ENCODE results near the gene DHRSX.

Gene DHRSX

DNA sequence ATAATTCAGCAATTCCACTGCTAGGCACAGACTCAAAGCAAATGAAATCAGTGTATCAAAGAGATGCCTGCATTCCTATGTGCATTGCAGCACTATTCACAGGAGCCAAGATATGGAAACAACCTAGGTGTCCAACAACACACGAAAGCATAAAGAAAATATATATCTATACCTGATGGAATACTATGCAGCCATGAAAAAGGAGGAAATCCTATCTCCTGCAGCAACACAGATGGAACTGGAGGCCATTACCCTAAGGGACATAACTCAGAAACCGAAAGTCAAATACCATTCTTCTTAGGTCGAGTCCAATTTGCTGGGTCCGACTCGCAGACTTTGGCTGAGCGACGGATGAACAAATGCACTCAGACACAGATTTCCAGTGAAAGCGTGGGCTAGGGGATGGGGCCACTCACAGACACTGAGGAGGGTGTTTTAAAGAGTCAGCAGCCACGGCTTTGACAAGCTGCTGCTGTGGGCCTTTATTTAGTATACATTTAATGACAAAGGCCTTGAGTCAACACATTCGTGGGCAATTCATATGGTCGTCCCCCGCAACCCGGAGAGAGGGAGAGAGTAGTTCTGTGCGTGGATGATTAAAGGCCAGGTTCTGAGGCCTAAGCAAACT is 93.8 kb downstream of the DHRSX start:
- TF ChIP-seq CTCF (IDR thresholded peaks at IDR 0.05; ENCODE audit: low read depth, low read length, missing control alignments), result no peak
- in situ Hi-C loops (cut with HindIII; ENCODE audit: low sequenced_read_pairs), result no loop called here
- DNase-seq (ENCODE audit: low read depth), result no peak
- no peak overlapping the region for H3K4me3 ChIP-seq (ENCODE audit: low read depth, low read length)

GRCh38 chrX:2404776-2405175 is 96.0 kb downstream of the DHRSX start:
- no peak overlapping the region for H3K4me3 ChIP-seq (ENCODE audit: low read depth, low read length)
- in situ Hi-C loops (cut with HindIII; ENCODE audit: low sequenced_read_pairs), result no loop called here
- DNase-seq (ENCODE audit: low read depth), result no peak
- TF ChIP-seq CTCF (IDR thresholded peaks at IDR 0.05; ENCODE audit: low read depth, low read length, missing control alignments), result no peak

- no peak overlapping the region for H3K4me3 ChIP-seq (ENCODE audit: low read depth, low read length)
- in situ Hi-C loops (cut with HindIII; ENCODE audit: low sequenced_read_pairs), result no loop called here
- DNase-seq (ENCODE audit: low read depth), result no peak
- no peak for TF ChIP-seq CTCF (IDR thresholded peaks at IDR 0.05; ENCODE audit: low read depth, low read length, missing control alignments)
Observed at GRCh38 chrX:2402361-2402690, 98.5 kb downstream of the DHRSX start.

DNA sequence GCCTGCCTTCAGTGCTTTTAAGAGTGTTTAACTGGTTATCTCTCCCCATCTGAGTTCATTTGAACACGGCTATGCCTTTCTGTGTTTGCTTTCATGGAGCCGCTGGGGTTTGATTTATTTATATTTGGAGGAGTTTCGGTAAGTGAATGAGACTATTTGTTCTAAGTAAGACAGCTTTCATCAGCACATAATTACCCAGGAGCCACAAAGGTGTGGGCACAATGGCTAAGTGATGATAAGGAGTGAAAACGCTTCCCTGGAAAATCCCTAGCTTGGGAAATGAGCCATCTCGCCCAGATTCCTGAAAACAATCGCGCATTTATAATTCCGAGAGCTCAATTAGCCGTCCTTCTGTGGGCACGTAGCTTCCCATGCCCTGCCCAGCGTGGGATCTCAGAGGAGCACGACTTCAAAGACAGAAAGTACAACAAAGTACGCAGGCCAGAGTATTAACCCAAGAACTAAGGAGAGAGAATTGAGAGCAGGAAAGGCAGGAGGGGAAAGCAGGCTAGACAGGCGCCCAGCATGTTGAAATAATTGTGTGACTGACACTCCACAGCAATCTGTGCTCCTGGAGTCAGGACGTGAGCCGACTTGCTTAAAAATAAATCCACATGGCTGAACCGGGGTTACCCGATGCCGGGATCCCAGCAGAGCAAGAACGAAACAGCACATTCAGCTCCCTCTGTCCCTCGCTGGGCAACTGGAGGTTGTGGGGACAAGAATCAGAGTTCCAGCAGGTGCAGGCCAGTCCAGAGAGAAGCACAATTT is 99.0 kb downstream of the DHRSX start:
- peak overlapping the region; percentile 17 for H3K4me3 ChIP-seq (ENCODE audit: low read depth, low read length)
- in situ Hi-C loops (cut with HindIII; ENCODE audit: low sequenced_read_pairs), result no loop called here
- TF ChIP-seq CTCF (IDR thresholded peaks at IDR 0.05; ENCODE audit: low read depth, low read length, missing control alignments), result no peak
- peak; percentile 78 for DNase-seq (ENCODE audit: low read depth)

DNA sequence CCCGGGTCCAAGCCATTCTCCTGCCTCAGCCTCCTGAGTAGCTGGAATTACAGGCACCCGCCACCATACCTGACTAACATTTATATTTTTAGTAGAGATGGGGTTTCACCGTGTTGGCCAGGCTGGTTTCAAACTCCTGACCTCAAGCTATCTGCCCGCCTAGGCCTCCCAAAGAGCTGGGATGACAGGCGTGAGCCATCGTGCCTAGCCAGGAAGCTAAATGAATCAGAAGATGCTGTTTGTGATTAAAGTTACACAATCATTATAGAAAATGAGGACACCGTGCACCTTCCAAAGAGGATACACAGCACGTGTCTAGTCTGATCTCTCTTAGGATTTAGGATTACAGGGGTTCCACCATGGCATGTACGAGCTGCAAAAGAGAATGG is 99.6 kb downstream of the DHRSX start:
- no peak for TF ChIP-seq CTCF (IDR thresholded peaks at IDR 0.05; ENCODE audit: low read depth, low read length, missing control alignments)
- no peak for DNase-seq (ENCODE audit: low read depth)
- in situ Hi-C loops (cut with HindIII; ENCODE audit: low sequenced_read_pairs), result no loop called here
- peak overlapping the region; percentile 17 for H3K4me3 ChIP-seq (ENCODE audit: low read depth, low read length)

- no peak overlapping the region for H3K4me3 ChIP-seq (ENCODE audit: low read depth, low read length)
- no peak for TF ChIP-seq CTCF (IDR thresholded peaks at IDR 0.05; ENCODE audit: low read depth, low read length, missing control alignments)
- in situ Hi-C loops (cut with HindIII; ENCODE audit: low sequenced_read_pairs), result no loop called here
- no peak for DNase-seq (ENCODE audit: low read depth)
Observed at GRCh38 chrX:2398064-2398656, 102.6 kb downstream of the DHRSX start.
